HS-27A (cell line): ENCODE measurements around the gene ALOX5.

Source experiments
- DNase-seq: peaks from one replicate; pipeline ENCODE4 v3.0.0-alpha.2; 2012; ENCODE audit warnings: low read depth, missing footprints

The ALOX5 gene

GRCh38 chr10:45424668-45425404 lies 50.8 kb downstream of the ALOX5 start:
- DNase-seq = no peak

GRCh38 chr10:45425621-45426563 lies 51.9 kb downstream of the ALOX5 start:
- DNase-seq = no peak

- no peak for DNase-seq
Observed at GRCh38 chr10:45427262-45427969, 53.4 kb downstream of the ALOX5 start.

GRCh38 chr10:45427970-45428366 lies 54.0 kb downstream of the ALOX5 start:
- DNase-seq = no peak

- no peak for DNase-seq
Observed at GRCh38 chr10:45428611-45429510, 54.8 kb downstream of the ALOX5 start.

- DNase-seq = no peak
Observed at GRCh38 chr10:45429790-45430189, 55.8 kb downstream of the ALOX5 start.

GRCh38 chr10:45432113-45432512 lies 58.1 kb downstream of the ALOX5 start:
- DNase-seq = no peak

- DNase-seq = no peak
Observed at GRCh38 chr10:45432700-45433472, 58.9 kb downstream of the ALOX5 start.

- no peak for DNase-seq
Observed at GRCh38 chr10:45433716-45434469, 59.9 kb downstream of the ALOX5 start.

GRCh38 chr10:45437587-45438465 lies 63.8 kb downstream of the ALOX5 start:
- no peak for DNase-seq

DNA sequence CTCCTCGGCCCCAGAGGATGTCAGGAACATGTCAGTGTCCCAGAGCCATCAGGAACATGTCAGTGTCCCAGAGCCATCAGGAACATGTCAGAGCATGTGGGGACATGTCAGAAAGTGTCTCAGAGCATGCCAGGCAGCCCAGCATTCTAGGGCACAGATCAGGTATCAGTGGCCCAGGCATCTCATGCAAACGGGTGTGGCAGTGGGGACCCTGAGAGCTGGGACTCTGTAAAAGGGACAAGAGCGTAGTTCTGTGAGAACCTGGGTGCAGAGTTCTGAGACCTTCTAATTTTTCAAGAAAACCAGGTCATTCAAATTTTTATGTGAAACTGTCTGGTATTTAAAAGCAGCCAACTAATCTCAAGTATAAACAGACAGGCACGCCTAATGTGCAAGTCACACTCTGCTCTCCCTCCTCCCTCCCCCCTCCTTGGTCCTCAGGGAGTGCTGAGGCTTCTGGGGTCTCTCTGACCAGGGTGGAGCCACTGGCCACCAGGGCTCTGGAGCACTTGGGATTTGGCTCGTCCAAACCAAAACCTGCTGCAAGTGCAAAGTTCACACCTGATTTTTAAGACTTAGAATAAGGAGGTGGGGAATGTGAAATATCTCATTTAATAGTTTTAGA lies 64.6 kb downstream of the ALOX5 start:
- no peak for DNase-seq

GRCh38 chr10:45439365-45439764 lies 65.3 kb downstream of the ALOX5 start:
- no peak for DNase-seq

GRCh38 chr10:45439873-45440272 lies 65.9 kb downstream of the ALOX5 start:
- DNase-seq = no peak

GRCh38 chr10:45440511-45441062 lies 66.6 kb downstream of the ALOX5 start:
- no peak for DNase-seq

- DNase-seq = no peak
Observed at GRCh38 chr10:45441239-45442190, 67.5 kb downstream of the ALOX5 start.

- DNase-seq = no peak
Observed at GRCh38 chr10:45442251-45442650, 68.2 kb downstream of the ALOX5 start.

- DNase-seq = no peak
Observed at GRCh38 chr10:45442662-45443061, 68.6 kb downstream of the ALOX5 start.
